ENCODE results near the gene UMAD1.
"Not testable (repeated sequence)": the region's sequence is repeated elsewhere in the genome, so short reads cannot be mapped to it uniquely, and the experiment has no call there.

The UMAD1 gene

DNA sequence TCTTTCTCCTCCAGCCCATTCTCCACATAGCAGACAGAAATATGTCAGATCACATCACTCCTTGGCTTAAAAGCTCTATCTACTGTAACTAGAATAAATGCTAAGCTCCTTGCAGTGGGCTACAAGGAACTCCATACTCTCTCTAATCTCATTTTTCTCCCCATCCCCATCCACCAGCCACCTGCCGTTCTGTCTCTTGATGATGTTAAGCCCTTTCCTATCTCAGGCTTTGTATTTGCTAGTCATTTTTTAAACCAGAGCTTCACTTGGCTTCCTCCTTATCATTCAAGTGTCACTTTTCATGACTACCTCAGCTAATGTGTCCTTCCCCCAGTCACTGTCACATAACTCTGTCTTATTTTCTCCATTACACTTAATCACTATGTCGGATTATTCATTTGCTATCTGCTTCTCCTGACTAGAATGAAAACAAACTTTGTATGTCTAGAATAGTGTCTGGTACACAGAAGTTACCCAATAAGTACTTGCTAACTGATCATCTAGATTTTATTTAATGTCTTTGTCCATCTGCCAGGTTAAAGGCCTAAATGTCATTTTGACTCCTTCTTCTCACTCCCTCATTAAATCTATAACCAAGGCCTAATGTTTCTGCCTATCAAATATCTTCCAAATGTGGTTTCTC, 165.1 kb downstream of the UMAD1 start:
- no peak for DNase-seq

DNA sequence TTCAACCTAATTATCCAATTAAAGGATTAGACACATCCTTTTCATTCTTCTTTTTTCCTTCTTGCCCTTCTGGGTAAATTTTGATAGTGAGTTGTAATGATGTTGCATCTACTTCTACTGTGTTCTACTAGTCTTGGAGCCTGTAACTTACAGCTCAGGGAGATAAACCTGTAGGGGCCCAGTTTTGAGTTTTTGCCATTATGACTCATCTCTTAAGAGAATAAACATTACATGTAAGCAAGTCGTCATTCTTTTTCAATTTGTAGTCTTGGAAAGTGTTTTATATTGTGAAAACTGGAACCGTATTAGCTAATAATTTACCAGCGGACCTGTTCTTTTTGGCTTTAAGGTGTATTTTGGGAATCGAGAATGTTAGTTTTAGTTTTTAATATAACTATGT, 167.6 kb downstream of the UMAD1 start:
- DNase-seq, result no peak

DNA sequence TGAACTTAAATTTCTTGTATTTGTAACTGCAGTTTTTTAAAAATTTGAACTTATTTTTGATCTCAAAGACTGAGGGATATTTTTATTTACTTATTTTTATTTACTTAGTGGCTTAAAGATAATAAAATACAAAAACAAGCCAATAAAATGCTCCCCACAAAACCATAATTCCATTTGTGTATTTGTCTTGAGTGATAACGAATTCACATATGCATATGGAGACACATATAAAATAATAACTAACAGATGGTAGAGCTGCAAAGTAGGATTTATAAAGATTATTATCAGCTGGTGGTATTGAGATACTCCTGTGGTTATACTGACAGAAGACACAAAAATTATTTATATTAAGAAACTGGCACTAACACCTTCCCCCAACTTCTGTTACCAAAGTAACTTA, 168.1 kb downstream of the UMAD1 start:
- no peak for DNase-seq

DNA sequence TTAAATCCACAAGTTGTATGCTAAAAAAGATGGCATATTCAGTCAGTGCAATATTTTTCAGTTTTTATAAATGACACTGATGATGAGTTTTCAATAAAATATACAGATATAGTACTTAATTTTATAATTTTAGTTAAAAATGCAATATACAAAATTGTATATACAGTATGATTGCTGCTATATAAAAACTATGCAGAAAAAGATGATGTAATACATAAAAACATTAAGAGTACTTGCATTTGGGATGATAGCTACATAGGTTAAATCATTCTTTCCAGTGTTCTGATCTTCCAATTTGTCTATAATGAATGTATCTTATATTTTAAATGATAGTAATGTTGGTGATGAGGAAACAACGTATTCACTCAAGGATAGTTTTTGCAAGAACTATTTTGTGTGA, 169.8 kb downstream of the UMAD1 start:
- no peak for DNase-seq

DNA sequence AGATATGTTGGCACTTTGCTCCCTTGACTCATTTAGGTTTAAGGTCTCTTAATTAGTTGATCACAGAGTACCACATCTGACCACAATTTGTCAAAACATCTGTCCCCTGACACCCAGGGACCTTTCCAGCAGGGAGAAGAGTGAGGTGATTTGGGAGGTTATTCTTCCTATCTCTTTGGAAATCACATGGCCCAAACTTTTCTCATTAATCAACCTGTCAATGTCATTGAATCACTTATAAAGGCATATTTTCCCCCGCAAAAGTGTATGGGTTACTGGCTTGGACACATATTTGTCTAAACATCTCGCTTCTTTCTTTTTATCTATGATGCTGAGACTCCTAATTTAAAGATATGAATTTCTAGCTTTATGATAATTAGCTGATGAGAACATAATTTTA, 170.3 kb downstream of the UMAD1 start:
- DNase-seq, result no peak

DNA sequence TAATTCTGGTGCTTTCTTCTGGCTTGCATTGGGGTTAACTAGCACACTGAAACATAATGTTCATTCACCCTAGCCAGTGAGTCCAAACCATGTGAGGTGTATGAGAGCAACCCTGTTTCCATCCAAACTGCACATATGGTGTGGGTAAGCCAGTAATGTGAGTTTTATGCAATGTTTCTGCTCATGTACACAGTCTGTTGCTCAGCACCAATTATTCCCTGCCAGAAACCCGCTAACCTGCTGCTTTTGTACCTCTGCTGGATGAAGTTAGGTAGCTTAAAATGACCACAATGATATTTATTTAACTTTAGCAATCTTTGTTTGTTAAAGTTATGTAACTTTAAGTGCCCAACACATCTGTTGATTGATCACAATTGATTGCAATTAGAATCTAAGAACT, 171.6 kb downstream of the UMAD1 start:
- no peak for DNase-seq

DNA sequence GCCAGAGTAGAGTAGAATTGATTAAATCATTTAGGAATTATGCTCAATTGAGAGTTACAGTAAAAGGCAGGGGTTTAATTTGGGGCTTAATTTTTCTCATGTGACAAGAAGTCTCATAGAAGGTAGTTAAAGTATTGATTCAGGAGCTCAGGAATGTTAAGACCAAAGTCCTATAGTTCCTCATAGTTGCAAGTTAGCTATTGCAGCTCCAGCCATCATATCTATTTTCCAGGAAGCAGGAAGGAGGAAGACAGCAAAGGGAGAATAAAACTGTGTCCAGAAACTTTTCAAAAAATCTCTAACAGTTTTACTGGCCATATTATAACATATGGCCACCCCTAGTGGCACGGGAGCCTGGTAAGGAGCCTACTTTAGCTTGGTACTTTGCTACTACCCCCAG, 174.8 kb downstream of the UMAD1 start:
- DNase-seq, result no peak

DNA sequence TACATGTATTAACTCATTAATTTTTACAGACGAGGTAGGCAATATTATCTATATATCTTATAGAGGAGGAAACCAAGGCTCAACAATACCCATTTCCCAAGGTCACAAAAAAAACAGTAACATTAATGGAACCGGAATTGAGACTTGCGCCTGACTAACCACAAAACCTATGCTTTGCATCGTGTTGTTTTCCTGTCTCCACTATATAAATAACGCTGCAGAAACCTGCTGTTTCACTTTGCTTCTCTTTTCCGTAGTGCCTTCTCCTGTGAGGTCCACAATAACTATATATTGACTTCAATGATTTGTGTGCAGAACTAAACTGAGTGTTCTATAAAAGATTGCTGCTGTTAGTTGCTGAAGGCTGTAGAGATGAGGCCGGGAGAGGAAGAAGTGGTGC, 175.5 kb downstream of the UMAD1 start:
- DNase-seq, result no peak

DNA sequence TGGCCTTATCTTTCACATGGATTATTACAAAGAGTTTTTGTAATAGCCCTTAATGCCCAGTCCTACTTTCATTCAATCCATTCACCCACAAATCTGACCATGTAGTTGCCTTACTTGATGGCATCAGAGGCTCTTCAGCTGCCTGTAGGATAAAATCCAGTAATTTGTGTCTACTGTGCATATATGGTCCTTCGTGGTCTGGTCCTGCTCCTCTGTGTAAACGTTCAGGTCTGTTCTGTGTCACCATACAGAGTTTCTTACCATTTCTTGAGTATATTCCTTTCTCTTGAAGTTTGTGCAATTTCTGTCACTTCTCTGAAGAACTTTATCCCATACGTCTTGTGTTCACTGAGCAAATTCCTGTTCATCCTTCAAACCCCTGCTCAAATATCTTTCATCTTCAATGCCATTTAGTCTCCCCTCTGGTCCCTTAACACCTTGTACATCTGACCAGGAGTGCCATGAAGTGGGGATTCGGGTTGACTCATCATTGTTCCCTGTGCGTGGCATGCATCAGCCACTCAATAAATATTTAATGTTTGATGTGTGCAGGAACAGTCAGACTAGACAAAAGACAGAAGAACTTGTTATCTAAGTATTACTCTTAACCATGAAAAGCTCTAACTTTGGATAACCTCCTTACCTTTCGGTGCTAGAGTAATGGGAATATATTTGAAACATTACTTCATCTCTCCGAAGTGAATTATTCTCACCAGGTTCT, 176.4 kb downstream of the UMAD1 start:
- DNase-seq, result no peak

DNA sequence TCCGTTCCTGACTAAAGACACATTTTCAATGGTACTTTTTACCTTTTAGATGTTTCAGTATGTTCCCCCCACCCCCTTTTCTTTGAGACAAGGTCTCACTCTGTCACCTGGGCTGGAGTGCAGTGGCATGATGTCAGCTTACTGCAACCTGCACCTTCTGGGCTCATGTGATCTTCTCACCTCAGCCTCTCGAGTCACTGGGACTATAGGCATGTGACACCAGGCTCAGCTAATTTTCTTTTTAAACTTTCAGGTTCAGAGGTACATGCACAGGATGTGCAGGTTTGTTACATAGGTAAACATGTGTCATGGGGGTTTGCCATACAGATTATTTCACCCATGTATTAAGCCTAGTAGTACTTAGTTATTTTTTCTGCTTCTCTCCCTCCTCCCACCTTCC, 177.2 kb downstream of the UMAD1 start:
- no peak for DNase-seq

DNA sequence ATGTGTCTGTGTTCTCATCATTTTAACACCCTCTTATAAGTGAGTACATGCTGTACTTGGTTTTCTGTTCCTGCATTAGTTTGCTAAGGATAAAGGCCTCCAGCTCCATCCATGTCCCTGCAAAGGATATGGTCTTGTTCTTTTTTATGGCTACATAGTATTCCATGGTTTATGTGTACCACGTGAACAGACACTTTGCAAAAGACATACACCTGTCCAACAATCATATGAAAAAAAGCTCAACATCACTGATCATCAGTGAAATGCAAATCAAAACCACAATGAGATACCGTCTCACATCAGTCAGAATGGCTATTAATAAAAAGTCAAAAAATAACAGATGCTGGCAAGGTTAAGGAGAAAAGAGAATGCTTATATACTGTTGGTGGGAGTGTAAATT, 177.6 kb downstream of the UMAD1 start:
- DNase-seq, result not testable (repeated sequence)

DNA sequence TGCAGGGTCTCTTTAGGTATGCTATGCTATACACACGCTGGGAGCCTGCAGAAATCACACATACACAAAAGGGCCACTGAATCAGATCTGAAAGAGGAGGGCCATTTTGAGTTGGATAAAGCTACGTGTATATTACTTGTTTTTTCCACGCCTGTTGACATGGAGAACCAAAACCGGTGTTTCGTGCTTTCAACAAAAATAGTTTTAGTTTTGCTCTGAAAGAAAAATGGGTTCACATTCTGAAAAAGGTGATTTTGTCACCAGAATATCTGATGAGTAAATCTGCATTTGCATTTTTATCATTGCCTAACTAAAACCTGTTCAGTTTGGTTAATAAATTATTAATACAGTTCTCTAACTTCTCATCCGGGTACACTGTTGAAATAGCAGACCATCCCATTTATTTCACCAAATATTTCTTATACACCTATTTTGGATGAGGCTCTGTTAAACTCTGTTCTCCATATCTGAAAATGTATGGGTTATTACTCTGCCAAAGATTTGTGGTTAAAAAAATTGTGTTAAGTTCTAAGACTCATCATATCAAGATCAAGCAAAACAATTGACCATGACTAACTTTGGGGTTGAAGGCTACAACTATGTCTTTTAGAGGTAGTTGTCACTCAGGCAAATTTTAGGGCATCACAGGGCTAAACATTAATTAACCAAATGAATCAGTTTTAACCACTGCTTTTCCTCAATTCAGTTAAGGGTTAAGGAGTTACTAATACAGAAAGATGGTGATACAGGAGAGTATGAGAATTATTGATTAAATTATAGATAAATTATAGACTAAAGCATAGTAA, 179.1 kb downstream of the UMAD1 start:
- no peak for DNase-seq

DNA sequence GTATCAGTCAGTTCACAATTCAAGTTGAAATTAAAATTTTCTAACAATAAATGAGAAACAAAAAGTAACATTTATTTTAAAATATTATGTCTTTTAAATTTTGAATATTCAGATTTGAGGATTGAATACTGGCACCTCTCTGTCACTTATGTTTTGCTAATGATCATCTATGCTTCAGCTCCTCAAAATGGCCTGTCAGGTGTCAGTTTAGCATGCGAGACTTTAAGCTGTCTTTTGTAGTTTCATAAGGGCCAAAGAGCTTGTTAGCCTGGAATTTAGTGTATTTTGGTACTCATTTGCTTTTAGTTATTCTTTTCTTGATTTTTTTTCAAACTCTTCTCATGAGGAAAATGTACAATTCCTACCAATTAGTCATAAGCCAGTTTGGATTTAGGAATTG, 179.9 kb downstream of the UMAD1 start:
- DNase-seq, result no peak

DNA sequence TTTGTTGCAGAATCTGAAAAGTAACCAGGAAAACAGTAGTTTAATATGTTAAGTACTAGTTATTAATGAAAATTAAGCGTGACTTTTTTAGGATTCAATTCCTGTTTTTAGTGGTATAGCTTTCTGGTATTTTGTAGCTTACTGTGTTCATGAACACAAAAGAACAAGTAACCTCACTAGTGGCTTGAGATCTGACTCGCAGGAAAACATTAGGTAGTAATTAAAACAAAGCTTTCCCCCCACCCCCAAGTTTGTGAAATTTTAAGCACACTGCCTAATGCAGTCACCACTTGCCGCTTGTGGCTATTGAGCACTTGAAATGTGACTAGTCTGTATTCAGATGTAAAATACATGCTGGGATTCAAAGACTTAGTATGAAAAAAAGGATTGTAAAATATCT, 180.4 kb downstream of the UMAD1 start:
- no peak for DNase-seq

DNA sequence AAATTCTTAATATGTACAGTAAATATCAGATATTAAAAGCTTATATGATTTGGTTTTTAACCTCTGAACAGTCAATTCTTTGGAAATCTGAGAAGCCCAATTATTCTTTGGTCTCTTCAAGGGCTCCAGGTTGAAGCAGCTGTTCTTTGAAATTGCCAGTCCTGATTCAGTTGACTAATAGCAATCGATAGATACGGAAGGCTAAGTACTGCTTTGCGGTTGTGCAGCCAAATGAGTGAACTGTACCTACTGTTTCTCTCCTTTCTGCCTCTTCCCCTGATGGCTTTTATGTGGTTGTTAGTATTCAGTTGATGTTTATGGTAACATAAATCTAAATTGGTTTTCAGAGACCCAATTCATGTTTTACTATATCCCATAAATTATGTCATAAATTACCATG, 181.0 kb downstream of the UMAD1 start:
- DNase-seq, result no peak

DNA sequence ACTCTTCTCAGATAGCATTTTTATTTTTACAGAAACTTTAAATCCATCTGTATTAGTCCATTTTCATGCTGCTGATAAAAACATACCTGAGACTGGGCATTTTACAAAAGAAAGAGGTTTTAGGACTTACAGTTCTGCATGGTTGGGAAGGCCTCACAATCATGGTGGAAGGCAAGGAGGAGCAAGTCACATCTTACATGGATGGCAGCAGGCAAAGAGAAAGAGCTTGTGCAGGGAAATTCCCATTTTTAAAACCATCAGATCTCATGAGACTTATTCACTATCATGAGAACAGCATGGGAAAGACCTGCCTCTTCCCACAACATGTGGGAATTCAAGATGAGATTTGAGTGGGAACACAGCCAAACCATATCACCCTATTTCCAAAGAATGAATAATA, 184.7 kb downstream of the UMAD1 start:
- DNase-seq, result not testable (repeated sequence)

DNA sequence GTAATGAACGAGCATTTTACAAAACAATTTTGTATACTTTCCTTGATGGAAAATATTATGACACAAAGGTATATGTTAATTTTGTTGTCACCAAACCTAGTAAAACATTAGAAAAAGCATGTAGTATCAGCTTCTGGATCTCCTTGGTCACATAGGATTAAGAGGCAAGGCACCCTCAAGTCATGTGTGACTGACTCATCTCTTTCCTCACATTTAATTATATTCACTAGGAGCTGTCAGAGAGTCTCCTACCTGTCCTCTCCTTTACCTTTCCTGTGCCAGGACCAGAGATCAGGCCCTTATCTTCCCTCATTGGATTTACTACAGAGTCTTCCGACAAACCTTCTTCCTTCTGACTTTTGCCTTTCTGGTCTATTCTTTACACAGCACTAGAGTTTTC, 189.1 kb downstream of the UMAD1 start:
- DNase-seq, result no peak

DNA sequence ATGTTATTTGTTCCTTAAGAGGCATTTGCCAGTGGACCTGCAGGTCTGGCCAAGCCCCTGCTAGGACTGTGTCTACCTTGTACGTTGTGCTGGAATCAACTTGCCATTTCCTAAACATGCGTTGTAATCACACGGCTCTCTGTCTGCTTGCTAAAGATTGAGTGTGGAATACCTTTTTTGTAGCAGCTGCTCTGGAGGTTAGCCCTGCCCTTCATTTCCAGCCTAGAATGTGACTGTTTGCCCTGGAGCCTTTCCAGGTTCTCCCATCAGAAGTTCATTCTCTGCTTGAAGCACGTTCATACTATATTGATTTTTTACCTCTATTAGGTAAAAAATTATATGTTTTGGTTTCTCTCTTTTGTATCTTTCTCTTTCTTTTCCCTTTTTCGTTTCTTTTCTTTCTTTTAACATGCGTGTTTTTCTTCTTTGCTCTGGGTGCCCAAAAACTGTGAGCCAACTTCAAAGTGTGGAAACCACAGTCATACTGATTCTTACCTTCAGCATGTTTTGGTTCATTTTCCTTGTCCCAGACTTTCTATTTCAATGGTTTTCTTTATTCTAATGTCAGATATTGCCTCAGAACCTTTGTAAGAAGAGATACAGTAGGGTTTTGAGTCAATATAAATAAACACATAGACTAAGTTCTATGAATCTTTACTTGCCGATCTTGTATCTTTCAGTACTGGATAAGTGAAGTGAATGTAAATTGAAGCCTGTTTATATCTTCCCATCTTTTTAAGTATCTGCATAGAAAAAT, 189.7 kb downstream of the UMAD1 start:
- no peak for DNase-seq

DNA sequence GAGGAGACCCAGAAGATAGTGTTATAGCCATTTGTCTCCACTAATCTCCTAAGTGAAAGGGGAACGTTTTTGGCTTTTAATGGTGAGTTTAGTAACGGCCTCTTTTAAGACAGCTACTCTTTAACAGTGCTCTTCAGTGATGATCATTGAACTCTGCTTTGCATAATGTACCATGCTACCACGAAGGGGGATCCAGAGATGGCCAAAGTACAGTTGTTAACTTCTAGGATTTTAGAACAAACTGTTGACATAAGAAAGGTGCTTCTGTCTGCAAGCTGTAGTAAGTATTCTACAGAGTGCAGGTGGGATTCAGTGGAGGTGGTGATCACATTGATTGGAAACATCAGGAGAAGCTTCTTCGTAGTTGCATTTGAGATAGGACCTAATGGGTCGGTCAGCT, 192.0 kb downstream of the UMAD1 start:
- no peak for DNase-seq

DNA sequence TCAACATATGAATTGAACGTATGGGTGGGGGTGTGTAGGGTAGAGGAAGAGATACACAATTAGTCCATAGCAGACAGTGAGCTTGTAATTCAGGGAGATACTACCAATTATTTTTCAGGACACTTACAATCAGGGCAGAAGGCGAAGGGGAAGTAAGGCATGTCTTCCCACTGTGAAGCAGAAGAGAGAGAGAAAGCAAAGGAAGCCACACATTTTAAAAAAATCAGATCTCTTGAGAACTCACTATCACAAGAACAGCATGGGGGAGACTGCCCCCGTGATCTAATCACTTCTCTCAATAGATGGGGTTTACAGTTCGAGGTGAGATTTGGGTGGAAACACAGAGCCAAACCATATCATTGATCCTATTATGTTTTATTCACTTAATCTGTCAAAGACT, 194.2 kb downstream of the UMAD1 start:
- DNase-seq, result no peak

DNA sequence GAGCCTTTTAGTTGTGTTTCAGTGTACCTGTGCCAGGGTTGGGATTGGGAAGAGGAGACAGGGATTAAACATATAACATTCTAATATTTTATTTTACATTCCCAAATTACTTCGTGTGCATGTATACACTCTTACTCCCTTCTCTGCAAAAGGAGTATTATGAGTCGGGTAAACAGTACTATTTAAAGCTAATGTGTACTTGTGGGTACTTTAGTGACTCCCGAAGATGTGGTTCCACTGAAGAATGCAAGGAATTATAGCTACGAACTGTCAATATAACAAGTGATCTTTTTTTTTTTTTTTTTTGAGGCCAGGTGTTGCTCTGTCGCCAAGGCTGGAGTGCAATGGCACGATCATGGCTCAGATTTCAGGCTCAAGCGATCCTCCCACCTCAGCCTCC, 200.5 kb downstream of the UMAD1 start:
- DNase-seq, result no peak

DNA sequence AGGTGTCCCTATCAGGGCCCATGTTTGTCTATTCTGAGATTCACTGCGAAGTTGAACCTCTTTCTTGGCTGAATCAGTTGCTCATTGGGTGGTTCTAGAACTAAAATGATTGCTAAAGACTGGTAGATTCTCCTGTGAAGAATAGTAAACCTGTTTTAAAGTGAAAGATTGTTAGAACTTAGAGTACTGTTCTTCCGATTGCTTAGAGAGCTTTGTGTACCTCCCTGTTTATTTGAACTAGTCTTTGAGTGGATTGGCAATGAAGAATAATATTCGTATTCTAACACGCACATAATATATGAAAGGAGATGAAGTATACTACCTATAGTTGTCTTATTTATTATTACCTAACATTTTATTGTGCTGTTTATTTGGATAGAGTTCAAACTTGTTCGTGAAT, 202.7 kb downstream of the UMAD1 start:
- DNase-seq, result no peak

DNA sequence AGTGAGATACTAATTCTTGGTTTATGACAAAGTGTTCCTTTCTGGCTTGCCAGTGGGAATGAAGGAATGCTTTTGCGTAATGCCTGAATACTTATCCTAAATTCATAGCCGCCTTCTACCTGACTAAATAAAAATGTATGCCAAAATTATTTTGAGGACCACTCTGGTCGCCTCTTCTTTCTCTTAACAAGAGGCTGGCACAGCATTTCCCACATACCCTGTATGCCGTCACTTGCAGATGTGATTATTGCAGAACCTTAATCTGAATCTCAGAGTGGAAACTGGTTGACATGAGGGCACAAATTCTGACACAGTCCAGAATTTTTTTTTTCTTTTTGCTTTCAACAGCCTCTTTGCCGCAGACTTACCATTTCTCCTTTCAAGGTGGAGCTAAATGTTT, 203.4 kb downstream of the UMAD1 start:
- no peak for DNase-seq
